HepG2 (cell line): ENCODE measurements around the gene TECTA. TPM values are rescaled to one million over a fixed set of nuclear protein-coding genes. Genes with fewer than 3 reads are reported as not detected.
A peak's percentile ranks its signal among the peaks of the same experiment; 100 is the strongest.

Experiments
- CREB1 ChIP-seq, 2 experiments: fragments of 450-650 bp in 1 of 2; IDR thresholded peaks; 2 replicates each; pipeline ENCODE4 v1.6.1; 2016 to 2017; ENCODE audit warnings: control low read depth in 1 of 2, mild to moderate bottlenecking in 1 of 2, missing compliant biosample characterization in 1 of 2, missing genetic modification characterization in 1 of 2
- FOXA1 ChIP-seq, 2 experiments: fragments of 450-650 bp in 1 of 2; sonication (generic) in 1 of 2; formaldehyde crosslinking in 1 of 2; IDR thresholded peaks; 2 replicates each; pipeline versions ENCODE4 v1.4.0 to v1.6.1; 2016 to 2020; ENCODE audit warnings: missing genetic modification reagents in 1 of 2
- GATA4 ChIP-seq: sonication (generic); IDR thresholded peaks from 2 replicates; pipeline ENCODE4 v1.6.1; 2016; ENCODE audit warnings: antibody characterized with exemption, low read depth, borderline replicate concordance
- HDAC6 ChIP-seq: fragments of 200-600 bp; sonication (generic); IDR thresholded peaks from 2 replicates; pipeline ENCODE4 v1.7.0; 2017; ENCODE audit warnings: mild to moderate bottlenecking, antibody characterized with exemption, low read length, low read depth
- HMG20A ChIP-seq: IDR thresholded peaks from 2 replicates; pipeline ENCODE4 v1.6.1; 2016; ENCODE audit warnings: borderline replicate concordance
- MIXL1 ChIP-seq: IDR thresholded peaks from 2 replicates; pipeline ENCODE4 v1.6.1; 2016
- NFKBIZ ChIP-seq: IDR thresholded peaks from 2 replicates; pipeline ENCODE4 v1.6.1; 2018; ENCODE audit warnings: missing genetic modification reagents, missing compliant biosample characterization
- NONO ChIP-seq, 2 experiments: fragments of 450-650 bp in 1 of 2; sonication (generic) in 1 of 2; formaldehyde crosslinking in 1 of 2; IDR thresholded peaks in 1 of 2; conservative IDR thresholded peaks in 1 of 2; 2 replicates each; pipeline versions ENCODE4 v1.6.1 to v1.8.0; 2017 to 2022; ENCODE audit warnings: mild to moderate bottlenecking in 1 of 2, missing genetic modification reagents in 1 of 2, moderate library complexity in 1 of 2
- NR2C2 ChIP-seq: sonication (generic); formaldehyde crosslinking; IDR thresholded peaks from 2 replicates; pipeline ENCODE4 v1.4.0; 2020; ENCODE audit warnings: missing genetic modification reagents, mild to moderate bottlenecking, moderate library complexity, borderline replicate concordance
- REPIN1 ChIP-seq: sonication (generic); formaldehyde crosslinking; IDR thresholded peaks from 2 replicates; pipeline ENCODE4 v1.8.0; 2022; ENCODE audit warnings: missing genetic modification reagents, low read depth, mild to moderate bottlenecking, borderline replicate concordance
- RFX5 ChIP-seq: IDR thresholded peaks from 2 replicates; pipeline ENCODE4 v1.6.1; 2011; ENCODE audit warnings: low read depth, low read length, improper control_type of control experiment
- SAP130 ChIP-seq: IDR thresholded peaks from 2 replicates; pipeline ENCODE4 v1.6.1; 2016; ENCODE audit warnings: low read depth
- THAP11 ChIP-seq: IDR thresholded peaks from 2 replicates; pipeline ENCODE4 v1.6.1; 2016; ENCODE audit warnings: missing biosample characterization, missing genetic modification reagents
- U2AF1 ChIP-seq: fragments of 200-400 bp; formaldehyde crosslinking; optimal IDR thresholded peaks from 2 replicates; pipeline ENCODE3; 2017; ENCODE audit warnings: mild to moderate bottlenecking, low read depth, low read length
- ZFX ChIP-seq: sonication (generic); formaldehyde crosslinking; IDR thresholded peaks from 2 replicates; pipeline ENCODE4 v1.4.0; 2020; ENCODE audit warnings: mild to moderate bottlenecking, low read depth, missing genetic modification reagents, moderate library complexity
- ZKSCAN8 ChIP-seq: IDR thresholded peaks from 2 replicates; pipeline ENCODE4 v1.6.1; 2016; ENCODE audit warnings: borderline replicate concordance, missing genetic modification reagents, missing compliant biosample characterization
- ZNF484 ChIP-seq: sonication (generic); formaldehyde crosslinking; IDR thresholded peaks from 2 replicates; pipeline ENCODE4 v1.5.1; 2020; ENCODE audit warnings: mild to moderate bottlenecking, low read depth, missing genetic modification reagents, borderline replicate concordance
- ZNF543 ChIP-seq: sonication (generic); formaldehyde crosslinking; IDR thresholded peaks from 2 replicates; pipeline ENCODE4 v1.4.0; 2020; ENCODE audit warnings: mild to moderate bottlenecking, missing genetic modification reagents
- ZNF674 ChIP-seq: sonication (generic); formaldehyde crosslinking; IDR thresholded peaks from 2 replicates; pipeline ENCODE4 v1.5.0; 2020; ENCODE audit warnings: low read depth, mild to moderate bottlenecking, missing genetic modification reagents
- ZNF749 ChIP-seq: sonication (generic); formaldehyde crosslinking; IDR thresholded peaks from 2 replicates; pipeline ENCODE4 v1.8.0; 2022; ENCODE audit warnings: mild to moderate bottlenecking, missing genetic modification reagents, moderate library complexity, borderline replicate concordance
- ZNF781 ChIP-seq: sonication (generic); formaldehyde crosslinking; IDR thresholded peaks from 2 replicates; pipeline ENCODE4 v1.5.1; 2020; ENCODE audit warnings: borderline replicate concordance, mild to moderate bottlenecking, missing genetic modification reagents; ENCODE audit errors: not compliant biosample characterization
- ZNF83 ChIP-seq: sonication (generic); formaldehyde crosslinking; IDR thresholded peaks from 2 replicates; pipeline ENCODE4 v1.4.0; 2020; ENCODE audit warnings: missing genetic modification reagents, mild to moderate bottlenecking, borderline replicate concordance
- polyA plus RNA-seq, 8 experiments: library from polyadenylated mRNA; depleted of rRNA in 3 of 8; stranded (reverse) in 7 of 8; unstranded in 1 of 8; fragments of >200 nt; fragmentation: Illumina TruSeq in 4 of 8; extraction: Trizol in 4 of 8; gene quantifications; 2 replicates each; pipeline versions ENCODE4 v1.2.1 to v1.2.3, GENCODE V29; 2011 to 2016; ENCODE audit warnings: low read depth in 4 of 8, missing spikeins in 1 of 8, mixed read lengths in 1 of 8; ENCODE audit not compliant: insufficient read depth in 1 of 8
- total RNA-seq, 5 experiments: library from RNA; depleted of rRNA; stranded (reverse); fragments of >200 nt; fragmentation: Illumina TruSeq; extraction: Trizol; gene quantifications; 2 replicates each; pipeline ENCODE4 v1.2.3, GENCODE V29; 2016; ENCODE audit warnings: low read depth in 1 of 5
- TF ChIP-seq, protein P1 (sequence below): sonication (generic); formaldehyde crosslinking; IDR thresholded peaks from 2 replicates; pipeline ENCODE4 v1.5.0; 2020; ENCODE audit warnings: mild to moderate bottlenecking, missing genetic modification reagents
- TF ChIP-seq, protein P2 (sequence below): sonication (generic); formaldehyde crosslinking; IDR thresholded peaks from 2 replicates; pipeline ENCODE4 v1.5.0; 2020; ENCODE audit warnings: missing genetic modification reagents
- TF ChIP-seq, protein P3 (sequence below): sonication (generic); formaldehyde crosslinking; IDR thresholded peaks from 2 replicates; pipeline ENCODE4 v1.9.0; 2021; ENCODE audit warnings: missing genetic modification reagents, borderline replicate concordance

Gene TECTA
- total and polyA plus RNA-seq, 2 of the 13 experiments (the other 11 are each of a cell fraction or from before 2014, with no cell fraction given) = 0.04 to 0.17 TPM

DNA sequence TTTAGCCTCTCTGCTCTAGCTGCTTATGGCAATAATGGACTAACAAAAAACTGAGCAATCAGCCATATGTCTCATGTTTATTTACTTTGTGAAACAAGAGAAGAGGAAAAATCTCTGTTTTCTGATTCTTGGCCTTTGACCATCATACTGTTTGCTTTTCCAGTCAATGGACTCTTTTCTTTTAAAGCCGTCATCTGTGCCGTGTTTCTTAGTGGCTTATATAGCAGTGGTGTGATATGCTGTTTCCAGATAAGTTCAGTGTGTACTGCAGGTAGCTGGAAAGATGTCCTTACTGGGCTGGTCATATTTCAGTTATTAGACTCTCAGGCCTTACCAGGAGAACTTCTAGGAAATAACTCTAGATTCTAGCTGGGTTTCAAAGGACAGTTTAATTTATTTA is 33.6 kb upstream of the TECTA start (continued):
- no peak for TF ChIP-seq ZNF781 (CRISPR knock-in tag)
- peak; percentile 93 for TF ChIP-seq FOXA1 (IDR thresholded peaks at IDR 0.05)
- TF ChIP-seq FOXA1 (CRISPR knock-in tag; IDR thresholded peaks at IDR 0.05) = peak; percentile 92
- no peak for TF ChIP-seq ZNF674
- peak; percentile 66; the same call in 1 of the 2 replicates for TF ChIP-seq ZKSCAN8 (CRISPR knock-in tag)
- TF ChIP-seq U2AF1 = no peak
- TF ChIP-seq ZNF484 (CRISPR knock-in tag) = no peak
- TF ChIP-seq, protein P1, sequence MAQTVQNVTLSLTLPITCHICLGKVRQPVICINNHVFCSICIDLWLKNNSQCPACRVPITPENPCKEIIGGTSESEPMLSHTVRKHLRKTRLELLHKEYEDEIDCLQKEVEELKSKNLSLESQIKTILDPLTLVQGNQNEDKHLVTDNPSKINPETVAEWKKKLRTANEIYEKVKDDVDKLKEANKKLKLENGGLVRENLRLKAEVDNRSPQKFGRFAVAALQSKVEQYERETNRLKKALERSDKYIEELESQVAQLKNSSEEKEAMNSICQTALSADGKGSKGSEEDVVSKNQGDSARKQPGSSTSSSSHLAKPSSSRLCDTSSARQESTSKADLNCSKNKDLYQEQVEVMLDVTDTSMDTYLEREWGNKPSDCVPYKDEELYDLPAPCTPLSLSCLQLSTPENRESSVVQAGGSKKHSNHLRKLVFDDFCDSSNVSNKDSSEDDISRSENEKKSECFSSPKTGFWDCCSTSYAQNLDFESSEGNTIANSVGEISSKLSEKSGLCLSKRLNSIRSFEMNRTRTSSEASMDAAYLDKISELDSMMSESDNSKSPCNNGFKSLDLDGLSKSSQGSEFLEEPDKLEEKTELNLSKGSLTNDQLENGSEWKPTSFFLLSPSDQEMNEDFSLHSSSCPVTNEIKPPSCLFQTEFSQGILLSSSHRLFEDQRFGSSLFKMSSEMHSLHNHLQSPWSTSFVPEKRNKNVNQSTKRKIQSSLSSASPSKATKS (CRISPR knock-in tag) = 0 out of 2 replicates have a peak, but pooled peaks have one; percentile 56
- TF ChIP-seq GATA4 = peak; percentile 65; the same call in 1 of the 2 replicates
- TF ChIP-seq NFKBIZ (CRISPR knock-in tag) = peak; percentile 62; the same call in 1 of the 2 replicates
- TF ChIP-seq NR2C2 (CRISPR knock-in tag) = peak; percentile 38; the same call in 1 of the 2 replicates
- TF ChIP-seq HDAC6 = no peak
- no peak for TF ChIP-seq ZNF543 (CRISPR knock-in tag)
- TF ChIP-seq, protein P2, sequence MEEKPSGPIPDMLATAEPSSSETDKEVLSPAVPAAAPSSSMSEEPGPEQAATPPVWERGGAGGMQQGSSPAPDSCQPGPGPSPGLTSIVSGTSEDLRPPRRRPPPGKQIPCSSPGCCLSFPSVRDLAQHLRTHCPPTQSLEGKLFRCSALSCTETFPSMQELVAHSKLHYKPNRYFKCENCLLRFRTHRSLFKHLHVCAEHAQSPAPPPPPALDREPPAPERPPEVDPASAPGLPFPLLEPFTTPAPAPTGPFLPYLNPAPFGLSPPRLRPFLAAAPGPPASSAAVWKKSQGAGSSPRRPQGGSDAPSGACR (CRISPR knock-in tag) = no peak
- peak; percentile 38; the same call in 1 of the 2 replicates for TF ChIP-seq ZFX (CRISPR knock-in tag)
- TF ChIP-seq, protein P3, sequence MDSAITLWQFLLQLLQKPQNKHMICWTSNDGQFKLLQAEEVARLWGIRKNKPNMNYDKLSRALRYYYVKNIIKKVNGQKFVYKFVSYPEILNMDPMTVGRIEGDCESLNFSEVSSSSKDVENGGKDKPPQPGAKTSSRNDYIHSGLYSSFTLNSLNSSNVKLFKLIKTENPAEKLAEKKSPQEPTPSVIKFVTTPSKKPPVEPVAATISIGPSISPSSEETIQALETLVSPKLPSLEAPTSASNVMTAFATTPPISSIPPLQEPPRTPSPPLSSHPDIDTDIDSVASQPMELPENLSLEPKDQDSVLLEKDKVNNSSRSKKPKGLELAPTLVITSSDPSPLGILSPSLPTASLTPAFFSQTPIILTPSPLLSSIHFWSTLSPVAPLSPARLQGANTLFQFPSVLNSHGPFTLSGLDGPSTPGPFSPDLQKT (CRISPR knock-in tag) = no peak
- no peak for TF ChIP-seq ZNF749 (CRISPR knock-in tag)
- peak; percentile 68; the same call in 1 of the 2 replicates for TF ChIP-seq MIXL1 (CRISPR knock-in tag)
- peak; percentile 77 for TF ChIP-seq SAP130 (CRISPR knock-in tag)
- TF ChIP-seq CREB1 (IDR thresholded peaks at IDR 0.05) = peak; percentile 62
- peak; percentile 87 for TF ChIP-seq CREB1 (CRISPR knock-in tag; IDR thresholded peaks at IDR 0.05)
- TF ChIP-seq RFX5 = no peak
- TF ChIP-seq NONO (IDR thresholded peaks at IDR 0.05) = no peak
- peak; percentile 51; the same call in 1 of the 2 replicates for TF ChIP-seq NONO (CRISPR knock-in tag; conservative IDR thresholded peaks at IDR 0.05)
- 0 out of 2 replicates have a peak, but pooled peaks have one; percentile 35 for TF ChIP-seq REPIN1 (CRISPR knock-in tag)
- TF ChIP-seq THAP11 (CRISPR knock-in tag) = peak; percentile 59
- peak; percentile 100 for TF ChIP-seq HMG20A (CRISPR knock-in tag)
- TF ChIP-seq ZNF83 = no peak
